Measurements from ENCODE around the gene DOK1. TPM values are rescaled to one million over a fixed set of nuclear protein-coding genes. Genes with fewer than 3 reads are reported as not detected.

Gene DOK1
- total RNA-seq (2022; extraction: Qiagen RNA extraction), result 4.1 to 5.3 TPM (median 4.2 TPM) in 5 replicates

GRCh38 chr2:74553892-74554819, at the start of gene DOK1, which contains the start of gene LOXL3:
Gene DOK1, plus strand, starts transcription at chr2:74554720. Its CDS starts 35 bp downstream, at chr2:74554755.
Gene LOXL3, minus strand, starts transcription at chr2:74553942. Its CDS starts 1,308 bp downstream, at chr2:74552634.

GRCh38 chr2:74507145-74507925, 47.2 kb upstream of the DOK1 start, which contains the start of gene PCGF1:
Gene PCGF1, minus strand, starts transcription at chr2:74507695. Its CDS starts 27 bp downstream, at chr2:74507668.

GRCh38 chr2:74514368-74515270, 39.9 kb upstream of the DOK1 start, which contains the start of gene TLX2:
Gene TLX2, plus strand, starts transcription at chr2:74514450. Its CDS starts 357 bp downstream, at chr2:74514807.

GRCh38 chr2:74525717-74526648, 28.5 kb upstream of the DOK1 start, which contains the start of gene DQX1:
Gene DQX1, minus strand, starts transcription at chr2:74526231. Its CDS starts 502 bp downstream, at chr2:74525729.

GRCh38 chr2:74529357-74530238, 24.9 kb upstream of the DOK1 start, which contains the start of the genes AUP1 and HTRA2:
Gene AUP1, minus strand, starts transcription at chr2:74529706. Its CDS starts 77 bp downstream, at chr2:74529629.
Gene HTRA2, plus strand, starts transcription at chr2:74529933. Its CDS starts 74 bp downstream, at chr2:74530007.

Other genes with a start within 250 kb of the DOK1 start
- gene SLC4A5, start 211.3 kb upstream of the DOK1 start, total RNA-seq (2022; extraction: Qiagen RNA extraction), result 0.31 to 0.47 TPM (median 0.42 TPM) in 5 replicates
- gene DCTN1, start 174.4 kb upstream of the DOK1 start, total RNA-seq (2022; extraction: Qiagen RNA extraction), result 120 to 153 TPM (median 146 TPM) in 5 replicates
- 3.0 to 3.5 TPM (median 3.1 TPM) in 5 replicates for gene C2orf81, start 133.1 kb upstream of the DOK1 start, total RNA-seq (2022; extraction: Qiagen RNA extraction)
- 78.4 to 89.5 TPM (median 88.9 TPM) in 5 replicates for gene WDR54, start 133.0 kb upstream of the DOK1 start, total RNA-seq (2022; extraction: Qiagen RNA extraction)
- 20.2 to 26.0 TPM (median 21.9 TPM) in 5 replicates for gene RTKN, start 112.8 kb upstream of the DOK1 start, total RNA-seq (2022; extraction: Qiagen RNA extraction)
- gene INO80B, start 99.6 kb upstream of the DOK1 start, total RNA-seq (2022; extraction: Qiagen RNA extraction), result 44.8 to 56.4 TPM (median 51.5 TPM) in 5 replicates
- 55.6 to 85.5 TPM (median 80.0 TPM) in 5 replicates for gene WBP1, start 96.3 kb upstream of the DOK1 start, total RNA-seq (2022; extraction: Qiagen RNA extraction)
- gene MOGS, start 89.3 kb upstream of the DOK1 start, total RNA-seq (2022; extraction: Qiagen RNA extraction), result 47.8 to 53.0 TPM (median 51.0 TPM) in 5 replicates
- gene MRPL53, start 82.0 kb upstream of the DOK1 start, total RNA-seq (2022; extraction: Qiagen RNA extraction), result 84.4 to 153 TPM (median 139 TPM) in 5 replicates
- gene CCDC142, start 71.7 kb upstream of the DOK1 start, total RNA-seq (2022; extraction: Qiagen RNA extraction), result 10.5 to 14.8 TPM (median 13.4 TPM) in 5 replicates
- 14.4 to 17.7 TPM (median 16.2 TPM) in 5 replicates for gene TTC31, start 71.6 kb upstream of the DOK1 start, total RNA-seq (2022; extraction: Qiagen RNA extraction)
- gene LBX2, start 55.1 kb upstream of the DOK1 start, total RNA-seq (2022; extraction: Qiagen RNA extraction), result 2.4 to 4.3 TPM (median 3.6 TPM) in 5 replicates
- 30.9 to 37.4 TPM (median 34.0 TPM) in 5 replicates for gene PCGF1, start 47.0 kb upstream of the DOK1 start, total RNA-seq (2022; extraction: Qiagen RNA extraction)
- 0.08 to 0.35 TPM (median 0.27 TPM) in 5 replicates for gene TLX2, start 40.3 kb upstream of the DOK1 start, total RNA-seq (2022; extraction: Qiagen RNA extraction)
- gene DQX1, start 28.5 kb upstream of the DOK1 start, total RNA-seq (2022; extraction: Qiagen RNA extraction), result 0.03 to 0.10 TPM (median 0.07 TPM) in 4 of 5 replicates, not detected in the other
- 199 to 248 TPM (median 238 TPM) in 5 replicates for gene AUP1, start 25.0 kb upstream of the DOK1 start, total RNA-seq (2022; extraction: Qiagen RNA extraction)
- gene HTRA2, start 24.8 kb upstream of the DOK1 start, total RNA-seq (2022; extraction: Qiagen RNA extraction), result 37.9 to 42.6 TPM (median 40.5 TPM) in 5 replicates
- 0.28 to 0.57 TPM (median 0.40 TPM) in 5 replicates for gene LOXL3, start 778 bp upstream of the DOK1 start, total RNA-seq (2022; extraction: Qiagen RNA extraction)
- 0.03 TPM in 1 of 5 replicates, not detected in the others for gene M1AP, start 93.6 kb downstream of the DOK1 start, total RNA-seq (2022; extraction: Qiagen RNA extraction)
- gene SEMA4F, start 99.5 kb downstream of the DOK1 start, total RNA-seq (2022; extraction: Qiagen RNA extraction), result 9.2 to 12.6 TPM (median 11.9 TPM) in 5 replicates